Stimulated activated naive CD8-positive, alpha-beta T cell treated with anti-CD3 and anti-CD28 coated beads, Interleukin-15, amount 100 ng/mL, for 72 hours (primary cell): ENCODE data around the gene FRG1.
A peak's percentile ranks its signal among the peaks of the same experiment; 100 is the strongest.
"Not testable (repeated sequence)": the region's sequence is repeated elsewhere in the genome, so short reads cannot be mapped to it uniquely, and the experiment has no call there.

Experiments used
- ATAC-seq: fragments of 150-1000 bp; cut with Tn5 transposase; 2 replicates; pipeline ENCODE4 v1.10.0; 2021; ENCODE audit warnings: mild to moderate bottlenecking, moderate library complexity
- DNase-seq, 2 donors: peaks; one replicate each; pipeline ENCODE4 v3.0.0; 2021 to 2022
- H3K27ac Mint-ChIP-seq, 2 donors: one replicate each; pipeline ENCODE4 v1.8.0; 2022; ENCODE audit warnings: mild to moderate bottlenecking in 2 of 2, mixed read lengths in 2 of 2, moderate library complexity in 2 of 2
- H3K27me3 Mint-ChIP-seq: one replicate; pipeline ENCODE4 v1.8.0; 2022; ENCODE audit warnings: mixed read lengths
- H3K4me1 Mint-ChIP-seq: one replicate; pipeline ENCODE4 v1.8.0; 2022; ENCODE audit warnings: mild to moderate bottlenecking, mixed read lengths
- H3K4me3 Mint-ChIP-seq, 2 donors: one replicate each; pipeline ENCODE4 v1.8.0; 2022; ENCODE audit warnings: mild to moderate bottlenecking in 2 of 2, mixed read lengths in 2 of 2, moderate library complexity in 1 of 2
- H3K9me3 Mint-ChIP-seq, 2 donors: one replicate each; pipeline ENCODE4 v1.8.0; 2022; ENCODE audit warnings: mixed read lengths in 2 of 2

The FRG1 gene

DNA sequence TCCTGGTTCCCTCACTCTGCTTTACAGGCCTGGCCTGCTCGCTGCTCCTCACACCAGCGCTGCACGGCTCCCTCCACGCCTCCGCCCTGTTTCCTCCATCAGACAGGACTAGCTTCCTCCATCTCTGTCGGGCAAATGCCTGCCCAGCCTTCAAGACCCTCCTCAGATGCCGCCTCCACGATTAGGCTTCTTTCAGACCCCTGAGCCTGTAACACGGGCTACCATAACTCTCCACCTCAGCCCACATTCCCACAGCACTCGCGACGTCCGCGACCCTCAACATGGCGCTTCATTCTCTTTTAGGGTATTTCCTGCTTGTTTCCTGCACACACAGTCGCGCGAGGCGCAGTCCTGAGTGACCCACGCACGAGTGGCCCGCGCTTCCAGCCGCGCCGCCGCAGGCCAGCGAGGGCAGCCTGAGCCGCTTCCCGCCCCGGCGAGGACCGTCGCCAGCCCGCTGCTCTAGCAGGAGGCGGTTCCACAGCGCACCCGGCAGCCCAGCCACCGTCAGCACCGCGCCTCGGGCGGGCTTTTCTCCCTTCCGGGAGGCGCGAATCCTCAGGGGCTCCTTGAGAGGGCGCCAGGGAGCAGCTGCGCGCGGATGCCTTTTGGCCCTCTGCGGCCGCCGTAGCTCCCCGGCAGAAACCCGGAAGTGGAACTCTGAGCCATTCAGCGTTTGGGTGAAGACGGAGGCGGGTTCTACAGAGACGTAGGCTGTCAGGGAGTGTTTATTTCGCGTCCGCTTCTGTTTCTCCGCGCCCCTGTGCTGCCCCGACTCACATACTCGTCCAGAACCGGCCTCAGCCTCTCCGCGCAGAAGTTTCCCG lies at the start of gene FRG1:
FRG1 (plus strand) TSS at position 695 of the 827 bp plus-strand sequence. CDS start 138 bp downstream, outside the sequence.
- Mint-ChIP-seq H3K4me3 (peak within 1 kb of the TSS; percentile 90 to 96), H3K4me1 (peaks cover 43% of the 10 kb centered on the region), H3K9me3 (peaks cover 17 to 30% of the 10 kb centered on the region in 2 donors), H3K27me3 (no peaks in the 10 kb centered on the region), H3K27ac (peak within 1 kb of the TSS; percentile 97 to 98)
- peak; percentile 99 for ATAC-seq
- peak; percentile 96 to 97 for DNase-seq

- H3K27me3 Mint-ChIP-seq = no peaks in the 10 kb centered on the region
- no peak overlapping the region for H3K27ac Mint-ChIP-seq
- no peak for ATAC-seq
- H3K4me3 Mint-ChIP-seq = no peak overlapping the region
- H3K9me3 Mint-ChIP-seq = peaks cover 0 to 12% of the 10 kb centered on the region in 2 donors
- H3K4me1 Mint-ChIP-seq = no peaks in the 10 kb centered on the region
- no peak for DNase-seq
Observed at GRCh38 chr4:189897667-189898066, 43.0 kb upstream of the FRG1 start.

DNA sequence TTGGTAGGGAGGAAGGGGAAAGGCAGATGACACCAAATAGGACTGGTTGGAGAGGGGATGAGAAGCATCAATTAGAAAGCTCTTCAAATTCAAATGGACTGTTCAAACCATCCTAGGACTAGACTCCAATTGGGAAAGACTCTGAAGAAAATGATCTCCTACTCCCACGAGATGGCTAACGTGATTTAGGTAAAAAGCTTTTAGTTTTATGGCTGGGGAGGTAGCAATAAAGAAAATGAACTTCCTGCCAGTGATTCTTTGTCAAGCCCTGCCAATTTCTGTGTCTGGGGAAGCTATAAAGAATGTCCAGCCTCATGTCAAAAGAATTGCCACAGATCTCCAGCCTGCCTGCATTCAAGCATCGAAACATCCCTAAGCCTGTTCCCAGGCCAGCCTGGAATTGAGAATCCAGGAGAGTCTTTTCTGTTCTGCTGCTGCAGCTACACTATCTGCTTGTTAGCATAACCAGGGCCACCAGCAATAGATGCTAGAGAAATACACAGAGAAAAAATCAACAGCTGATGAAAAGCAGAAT lies 41.1 kb upstream of the FRG1 start:
- ATAC-seq, H3K4me3 Mint-ChIP-seq, H3K27ac Mint-ChIP-seq, H3K4me1 Mint-ChIP-seq, DNase-seq, H3K27me3 Mint-ChIP-seq: not testable (repeated sequence)
- H3K9me3 Mint-ChIP-seq = peaks cover 0 to 12% of the 10 kb centered on the region in 2 donors

DNA sequence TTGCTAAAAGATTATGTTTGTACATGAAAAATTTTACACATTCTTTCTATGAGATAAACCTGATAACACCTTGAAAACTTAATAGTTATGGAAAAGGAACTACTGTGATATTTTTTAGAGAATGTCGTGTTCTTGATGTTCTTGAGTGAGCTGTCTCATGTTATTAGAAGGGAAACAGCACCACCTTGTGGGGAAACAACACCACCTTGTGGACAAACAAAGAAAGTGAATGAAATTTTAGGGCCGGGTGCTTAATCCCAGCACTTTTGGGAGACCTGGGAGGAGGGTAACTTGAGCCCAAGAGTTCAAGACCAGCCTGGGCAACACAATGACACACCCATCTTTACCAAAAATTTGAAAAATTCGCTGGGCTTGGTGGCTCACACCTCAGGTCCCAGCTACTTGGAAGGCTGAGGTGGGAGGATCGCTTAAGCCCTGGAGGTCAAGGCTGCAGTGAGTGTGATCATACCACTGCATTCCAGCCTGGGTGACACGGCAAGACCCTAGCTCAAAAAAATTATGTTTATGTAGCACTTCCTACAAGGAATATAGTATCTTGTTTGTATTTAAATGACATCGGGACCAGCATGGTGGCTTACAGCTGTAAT lies 36.1 kb upstream of the FRG1 start:
- H3K4me1 Mint-ChIP-seq, H3K9me3 Mint-ChIP-seq, H3K27ac Mint-ChIP-seq, H3K4me3 Mint-ChIP-seq, ATAC-seq: not testable (repeated sequence)
- H3K27me3 Mint-ChIP-seq = peaks cover 18% of the 10 kb centered on the region
- DNase-seq = peak; percentile 37 to 38

- no peak overlapping the region for H3K4me3 Mint-ChIP-seq
- peaks cover 11% of the 10 kb centered on the region for H3K27me3 Mint-ChIP-seq
- no peak overlapping the region for H3K27ac Mint-ChIP-seq
- no peaks in the 10 kb centered on the region for H3K4me1 Mint-ChIP-seq
- peaks cover 0 to 9% of the 10 kb centered on the region in 2 donors for H3K9me3 Mint-ChIP-seq
- no peak for ATAC-seq
- no peak for DNase-seq
Observed at GRCh38 chr4:189912170-189912569, 28.5 kb upstream of the FRG1 start.

- H3K4me3 Mint-ChIP-seq = no peak overlapping the region
- DNase-seq (no peak), ATAC-seq (no peak)
- peaks cover 15 to 28% of the 10 kb centered on the region in 2 donors for H3K9me3 Mint-ChIP-seq
- no peaks in the 10 kb centered on the region for H3K4me1 Mint-ChIP-seq
- H3K27ac Mint-ChIP-seq = no peak overlapping the region
- no peaks in the 10 kb centered on the region for H3K27me3 Mint-ChIP-seq
Observed at GRCh38 chr4:189917161-189917891, 23.3 kb upstream of the FRG1 start.

DNA sequence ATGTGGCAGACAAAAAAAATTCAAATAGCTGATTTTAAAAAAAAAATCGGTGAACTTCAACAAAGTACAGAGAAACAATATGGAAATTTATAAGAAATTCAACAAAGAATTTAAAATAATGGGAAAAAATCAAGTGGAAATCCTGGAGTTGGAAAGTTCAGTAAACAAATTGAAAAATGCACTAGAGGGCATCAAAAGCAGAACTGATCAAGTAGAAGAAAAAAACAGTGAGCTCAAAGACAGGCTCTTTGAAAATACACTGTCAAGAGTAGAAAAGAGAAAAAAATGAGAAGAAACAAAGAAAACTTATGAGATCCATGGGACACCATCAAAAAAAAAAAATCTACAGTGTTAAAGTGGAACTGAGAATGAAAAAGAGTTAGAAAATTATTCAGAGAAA lies 19.6 kb upstream of the FRG1 start:
- Mint-ChIP-seq H3K4me3 (no peak overlapping the region), H3K9me3 (peaks cover 18 to 40% of the 10 kb centered on the region in 2 donors), H3K27ac (no peak overlapping the region), H3K27me3 (no peaks in the 10 kb centered on the region), H3K4me1 (no peaks in the 10 kb centered on the region)
- DNase-seq = no peak
- no peak for ATAC-seq

- not testable (repeated sequence) for H3K27ac Mint-ChIP-seq, H3K4me1 Mint-ChIP-seq
Observed at GRCh38 chr4:189926742-189927141, 13.9 kb upstream of the FRG1 start.

DNA sequence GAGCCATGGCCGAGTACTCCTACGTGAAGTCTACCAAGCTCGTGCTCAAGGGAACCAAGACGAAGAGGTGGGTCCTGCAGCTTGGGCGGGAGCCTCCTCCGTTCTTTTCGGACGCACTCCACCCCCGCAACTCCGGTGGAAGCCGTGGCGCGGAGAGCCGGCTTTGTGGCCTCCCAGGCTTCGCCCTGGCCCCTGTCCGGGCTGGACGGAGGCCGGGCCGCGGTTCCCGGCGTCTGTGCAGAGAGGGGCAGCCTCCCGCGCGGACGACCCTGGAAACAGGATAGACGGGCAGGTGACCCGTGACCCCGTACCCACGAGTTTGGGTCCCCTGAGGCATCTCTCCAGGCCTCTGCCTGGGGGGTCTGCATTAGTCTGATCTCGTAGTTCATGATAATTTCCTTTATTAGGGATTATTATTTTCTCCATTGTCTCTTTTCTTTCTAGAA lies 356 bp downstream of the FRG1 start:
- peak; percentile 25 for ATAC-seq
- Mint-ChIP-seq H3K27me3 (no peaks in the 10 kb centered on the region), H3K9me3 (peaks cover 17 to 30% of the 10 kb centered on the region in 2 donors), H3K4me1 (peaks cover 49% of the 10 kb centered on the region), H3K4me3 (peak overlapping the region; percentile 90 to 96), H3K27ac (peak overlapping the region; percentile 85 to 97)
- DNase-seq = no peak

More at GRCh38 chr4:189926742-189927141, 13.9 kb upstream of the FRG1 start:
- H3K27me3 Mint-ChIP-seq, H3K4me3 Mint-ChIP-seq, ATAC-seq, DNase-seq: not testable (repeated sequence)
- H3K9me3 Mint-ChIP-seq = peaks cover 8 to 39% of the 10 kb centered on the region in 2 donors

DNA sequence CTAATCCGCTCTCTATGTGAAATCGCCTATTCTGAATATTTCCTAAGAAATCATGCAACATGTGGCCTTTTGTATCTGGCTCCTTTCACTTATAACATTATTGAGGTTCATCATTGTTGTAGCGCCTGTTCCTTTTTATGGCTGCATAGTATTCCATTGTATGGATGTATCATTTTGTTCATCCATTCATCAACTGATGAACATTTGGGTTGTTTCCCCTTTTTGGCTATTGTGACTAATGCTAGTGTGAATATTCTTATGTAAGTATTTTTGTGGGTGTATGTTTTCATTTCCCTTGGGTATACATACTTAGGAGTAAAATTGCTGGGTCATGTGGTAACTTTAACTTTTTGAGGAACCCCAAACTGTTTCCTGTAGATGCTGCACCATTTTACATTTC lies 1.7 kb downstream of the FRG1 start:
- Mint-ChIP-seq H3K4me1 (peaks cover 63% of the 10 kb centered on the region), H3K27ac (peak overlapping the region in 1 of 2 donors; percentile 76), H3K9me3 (peaks cover 17 to 20% of the 10 kb centered on the region in 2 donors), H3K4me3 (peak overlapping the region; percentile 43 to 76)
- not testable (repeated sequence) for H3K27me3 Mint-ChIP-seq, DNase-seq, ATAC-seq

DNA sequence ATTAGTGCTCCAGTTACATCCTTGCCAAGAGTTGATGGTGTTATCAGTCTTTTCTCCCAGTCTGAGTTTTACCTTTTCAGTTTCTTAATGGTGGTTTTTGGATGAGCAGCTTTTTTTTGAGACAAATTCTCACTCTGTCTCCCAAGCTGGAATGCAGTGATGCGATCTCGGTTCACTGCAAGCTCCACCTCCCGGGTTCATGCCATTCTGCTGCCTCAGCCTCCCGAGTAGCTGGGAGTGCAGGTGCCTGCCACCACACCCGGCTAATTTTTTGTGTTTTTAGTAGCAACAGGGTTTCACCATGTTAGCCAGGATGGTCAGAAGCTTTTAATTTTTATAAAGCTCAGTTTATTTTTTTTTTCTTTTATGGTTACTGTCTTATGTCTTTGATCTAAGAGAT lies 3.4 kb downstream of the FRG1 start:
- H3K4me3 Mint-ChIP-seq, H3K27ac Mint-ChIP-seq, ATAC-seq, H3K27me3 Mint-ChIP-seq, DNase-seq: not testable (repeated sequence)
- peaks cover 73% of the 10 kb centered on the region for H3K4me1 Mint-ChIP-seq
- peaks cover 12 to 16% of the 10 kb centered on the region in 2 donors for H3K9me3 Mint-ChIP-seq

- H3K9me3 Mint-ChIP-seq = not testable (repeated sequence)
Observed at GRCh38 chr4:189946906-189947305, 6.2 kb downstream of the FRG1 start.

DNA sequence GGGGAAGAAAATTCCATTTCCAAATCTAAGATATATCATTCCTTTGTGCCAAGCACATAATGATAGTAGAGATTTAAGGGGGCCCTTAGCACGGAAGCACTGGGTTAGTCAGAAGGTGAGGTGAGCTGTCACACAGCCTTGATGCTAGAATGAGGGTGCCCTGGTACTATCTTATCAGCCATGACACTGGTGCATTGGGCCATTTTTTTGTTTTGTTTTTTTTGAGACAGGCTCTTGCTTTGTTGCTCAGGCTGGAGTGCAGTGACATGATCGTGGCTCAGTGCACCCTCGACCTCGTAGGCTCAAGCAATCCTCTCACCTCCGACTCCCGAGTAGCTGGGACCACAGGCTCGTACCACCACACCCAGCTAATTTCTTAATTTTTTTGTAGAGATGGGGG lies 7.8 kb downstream of the FRG1 start:
- not testable (repeated sequence) for H3K27me3 Mint-ChIP-seq, H3K27ac Mint-ChIP-seq, H3K9me3 Mint-ChIP-seq, H3K4me3 Mint-ChIP-seq, ATAC-seq, DNase-seq
- peaks cover 50% of the 10 kb centered on the region for H3K4me1 Mint-ChIP-seq

More at GRCh38 chr4:189946906-189947305, 6.2 kb downstream of the FRG1 start:
- H3K4me3 Mint-ChIP-seq, DNase-seq, H3K27me3 Mint-ChIP-seq, ATAC-seq: not testable (repeated sequence)
- peaks cover 57% of the 10 kb centered on the region for H3K4me1 Mint-ChIP-seq
- peak overlapping the region in 1 of 2 donors; percentile 83 for H3K27ac Mint-ChIP-seq

DNA sequence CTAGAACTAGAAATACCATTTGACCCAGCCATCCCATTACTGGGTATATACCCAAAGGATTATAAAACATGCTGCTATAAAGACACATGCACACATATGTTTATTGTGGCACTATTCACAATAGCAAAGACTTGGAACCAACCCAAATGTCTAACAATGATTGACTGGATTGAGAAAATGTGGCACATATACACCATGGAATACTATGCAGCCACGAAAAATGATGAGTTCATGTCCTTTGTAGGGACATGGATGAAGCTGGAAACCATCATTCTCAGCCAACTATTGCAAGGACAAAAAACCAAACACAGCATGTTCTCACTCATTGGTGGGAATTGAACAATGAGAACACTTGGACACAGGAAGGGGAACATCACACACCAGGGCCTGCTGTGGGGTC lies 28.6 kb downstream of the FRG1 start:
- H3K4me3 Mint-ChIP-seq, H3K27me3 Mint-ChIP-seq, H3K27ac Mint-ChIP-seq, DNase-seq, ATAC-seq, H3K4me1 Mint-ChIP-seq: not testable (repeated sequence)
- H3K9me3 Mint-ChIP-seq = peaks cover 10 to 33% of the 10 kb centered on the region in 2 donors

DNA sequence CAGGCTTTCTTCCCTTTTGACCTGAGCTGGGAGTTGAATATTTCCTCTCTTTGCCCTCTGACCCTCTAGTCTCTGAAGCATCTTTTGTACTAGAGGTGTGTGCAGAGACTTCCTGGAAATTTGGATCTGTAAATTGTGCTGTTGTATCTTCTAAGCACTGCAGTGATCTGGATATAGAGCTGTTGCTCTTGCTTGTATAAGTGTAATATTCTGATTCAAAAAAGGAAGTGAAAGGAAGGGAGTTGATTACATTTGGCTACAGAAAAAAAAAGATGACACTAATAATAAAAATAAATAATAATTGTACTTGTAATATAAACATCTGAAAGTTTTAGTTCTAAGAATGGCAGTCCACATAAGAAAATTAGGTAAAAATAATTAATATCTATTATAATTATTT lies 33.0 kb downstream of the FRG1 start:
- no peak overlapping the region for H3K27ac Mint-ChIP-seq
- no peaks in the 10 kb centered on the region for H3K4me1 Mint-ChIP-seq
- ATAC-seq = no peak
- H3K27me3 Mint-ChIP-seq = peaks cover 8% of the 10 kb centered on the region
- no peak for DNase-seq
- H3K4me3 Mint-ChIP-seq = no peak overlapping the region
- H3K9me3 Mint-ChIP-seq = no peaks in the 10 kb centered on the region
